ENCODE results near the gene ADAMTS16.

ADAMTS16 gene

DNA sequence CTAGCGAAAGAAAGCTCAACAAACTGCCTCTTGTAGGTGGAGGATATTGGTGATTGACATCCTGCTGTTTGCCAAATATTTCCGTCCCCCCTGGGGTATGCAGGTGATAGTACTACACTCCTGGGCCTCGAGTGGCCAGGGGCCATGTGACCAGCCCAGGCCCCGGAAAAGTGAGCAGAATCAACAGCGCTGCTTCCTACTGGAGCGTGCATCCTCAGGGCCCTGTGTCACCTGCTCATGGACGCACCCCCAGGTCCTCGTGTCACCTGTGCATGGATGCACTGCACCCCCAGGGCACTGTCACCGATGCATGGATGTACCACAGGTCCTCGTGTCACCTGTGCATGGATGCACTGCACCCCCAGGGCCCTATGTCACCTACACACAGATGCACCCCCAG lies 43.8 kb downstream of the ADAMTS16 start:
- DNase-seq: no peak

- DNase-seq: no peak
Measured at GRCh38 chr5:5188376-5189050, 48.4 kb downstream of the ADAMTS16 start.

DNA sequence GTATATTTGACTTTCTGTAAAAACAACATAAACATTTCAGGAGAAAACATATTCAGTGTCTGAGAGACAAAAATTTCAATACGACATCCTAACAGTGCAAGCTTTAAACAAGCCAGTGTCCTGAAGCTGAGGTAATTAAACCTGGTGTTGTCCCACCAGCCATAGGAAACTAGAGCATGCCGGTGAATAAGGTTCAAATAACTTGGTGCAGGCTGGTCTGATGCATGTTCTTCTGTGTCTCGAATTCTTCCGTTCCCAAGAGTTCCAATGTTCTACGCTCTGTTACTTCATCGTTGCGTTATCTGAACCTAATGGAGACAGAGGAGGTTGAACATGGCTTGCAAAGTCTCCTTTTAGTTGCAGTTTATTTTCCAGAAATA lies 48.9 kb downstream of the ADAMTS16 start:
- no peak for DNase-seq

GRCh38 chr5:5191906-5192305 lies 51.8 kb downstream of the ADAMTS16 start:
- no peak for DNase-seq

GRCh38 chr5:5192681-5193080 lies 52.6 kb downstream of the ADAMTS16 start:
- DNase-seq: no peak

DNA sequence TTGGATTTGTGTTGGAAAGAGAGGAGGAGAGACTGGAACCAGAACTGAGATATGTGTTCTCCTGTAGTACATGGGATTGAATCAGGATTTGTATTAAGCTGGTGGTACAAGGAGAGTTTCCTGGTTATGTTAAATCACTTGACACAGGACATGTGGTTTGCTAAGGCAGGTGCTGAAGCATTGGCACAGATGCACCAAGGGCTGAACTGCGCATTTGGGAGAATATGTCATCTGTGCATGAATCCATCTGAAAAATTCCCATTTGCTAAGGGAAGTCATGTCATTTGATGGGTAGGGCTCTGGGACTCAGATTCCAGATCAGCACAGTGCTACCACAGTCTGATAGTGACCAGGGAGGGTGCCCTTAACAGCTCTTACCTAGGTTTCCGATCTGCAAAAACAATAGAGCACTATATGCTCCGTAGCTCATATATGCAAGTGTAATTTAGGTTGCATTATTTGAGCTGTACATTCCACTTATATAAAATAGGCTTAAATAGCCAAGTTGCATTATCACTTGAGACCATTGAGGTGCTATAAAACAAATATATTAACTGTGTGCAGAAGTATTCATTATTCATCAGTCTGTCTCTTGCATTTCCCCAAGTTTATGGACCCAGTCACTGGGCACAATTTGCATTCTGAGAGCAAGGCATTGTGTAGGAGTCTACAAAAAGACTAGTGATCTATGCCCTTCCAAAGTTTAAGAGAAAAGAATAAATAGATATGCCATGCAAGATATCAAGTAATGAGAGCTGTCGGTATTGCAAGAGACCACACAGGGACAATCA lies 55.2 kb downstream of the ADAMTS16 start:
- DNase-seq: no peak

DNA sequence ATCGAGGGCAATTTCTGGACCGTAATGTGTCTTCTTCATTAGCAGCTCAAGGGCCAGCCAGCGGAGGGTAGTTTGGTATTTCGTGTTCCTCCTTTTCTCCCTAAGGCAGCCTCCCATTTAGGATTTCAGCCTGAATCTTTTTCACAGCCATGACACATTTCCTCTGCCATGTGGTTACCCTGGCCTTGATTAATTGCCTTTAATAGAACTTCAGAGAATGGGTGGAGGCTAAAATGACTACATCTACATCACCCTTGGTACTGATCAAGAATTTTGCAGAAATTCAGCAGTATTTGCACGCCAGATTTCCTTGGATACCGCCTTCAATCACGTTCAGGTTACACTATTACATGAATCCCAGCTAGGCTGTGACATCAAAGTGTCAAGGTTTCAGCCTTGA lies 58.0 kb downstream of the ADAMTS16 start:
- no peak for DNase-seq

GRCh38 chr5:5198815-5199214 lies 58.7 kb downstream of the ADAMTS16 start:
- DNase-seq: no peak

DNA sequence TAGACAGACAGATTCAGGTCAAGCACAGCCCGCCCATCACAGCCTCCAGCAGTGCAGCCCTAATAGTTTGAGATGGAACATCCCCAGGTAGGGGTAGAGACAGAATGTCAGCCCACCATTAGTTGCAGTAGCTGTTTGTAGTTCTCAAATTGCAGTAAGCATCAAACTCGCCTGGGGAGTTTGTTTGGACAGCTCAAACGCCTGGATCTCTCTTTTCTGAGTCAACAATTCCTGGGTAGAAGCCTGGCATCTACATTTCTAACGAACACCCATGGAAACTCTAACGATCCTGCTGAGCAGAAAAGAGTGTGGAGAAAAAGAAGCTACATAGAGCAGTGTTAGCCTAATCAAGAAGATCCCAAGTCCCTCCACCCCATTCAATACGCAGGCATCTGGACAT lies 59.4 kb downstream of the ADAMTS16 start:
- no peak for DNase-seq

- no peak for DNase-seq
Measured at GRCh38 chr5:5200133-5200532, 60.0 kb downstream of the ADAMTS16 start.

GRCh38 chr5:5202321-5202720 lies 62.2 kb downstream of the ADAMTS16 start:
- no peak for DNase-seq

DNA sequence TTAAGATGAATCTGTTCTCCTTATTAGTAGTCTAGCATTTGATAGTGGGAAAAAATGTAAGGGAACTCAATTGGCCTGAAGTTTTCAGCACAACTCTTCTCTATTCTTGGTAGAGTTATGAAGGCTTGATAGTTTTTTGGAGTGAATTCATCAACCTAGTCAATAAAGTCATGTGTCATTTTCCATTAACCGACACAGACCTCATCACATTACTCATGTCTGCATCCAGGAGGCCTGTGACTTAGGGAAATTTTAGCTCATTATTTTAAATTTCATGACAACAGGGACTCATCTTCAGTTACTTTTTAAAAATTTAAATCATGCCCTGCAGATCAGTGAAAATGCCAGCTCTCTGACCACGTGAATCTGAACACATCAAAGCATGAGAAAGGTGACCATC lies 63.3 kb downstream of the ADAMTS16 start:
- DNase-seq: no peak

GRCh38 chr5:5207828-5208227 lies 67.7 kb downstream of the ADAMTS16 start:
- DNase-seq: no peak

DNA sequence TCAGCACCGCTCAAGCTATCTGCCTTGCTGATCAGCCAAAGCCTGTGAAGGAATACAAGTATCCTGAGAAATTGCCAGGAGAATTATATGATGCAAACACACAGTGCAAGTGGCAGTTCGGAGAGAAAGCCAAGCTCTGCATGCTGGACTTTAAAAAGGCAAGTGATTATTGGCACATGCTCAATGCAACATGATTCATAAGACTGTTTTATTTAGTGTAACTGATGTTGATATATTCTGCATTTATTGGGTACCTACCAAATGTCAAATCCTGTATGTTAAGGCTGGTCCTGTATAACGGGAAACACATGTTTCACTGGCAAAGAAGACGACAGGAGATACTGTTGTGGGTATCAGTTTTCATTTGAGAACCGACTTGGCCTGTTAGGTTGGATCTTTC lies 69.0 kb downstream of the ADAMTS16 start:
- no peak for DNase-seq

GRCh38 chr5:5209510-5210286 lies 69.6 kb downstream of the ADAMTS16 start:
- no peak for DNase-seq

DNA sequence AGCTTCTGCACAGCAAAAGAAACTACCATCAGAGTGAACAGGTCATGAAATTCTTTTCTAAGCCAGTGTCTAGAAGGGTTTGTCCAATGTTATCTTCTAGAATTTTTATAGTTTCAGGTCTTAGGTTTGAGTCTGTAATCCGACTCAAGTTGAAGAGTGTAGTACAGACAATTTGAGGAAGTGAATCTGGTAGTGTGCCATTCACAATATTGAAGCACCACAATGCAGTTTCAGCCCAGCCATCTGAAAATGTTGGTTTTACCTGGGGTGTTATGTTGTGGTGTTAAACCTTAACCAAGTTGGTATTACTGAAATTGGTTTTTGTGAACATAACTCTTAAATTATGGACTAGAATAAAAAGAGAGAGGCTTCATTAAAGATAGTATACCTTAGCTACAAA lies 77.2 kb downstream of the ADAMTS16 start:
- no peak for DNase-seq

DNA sequence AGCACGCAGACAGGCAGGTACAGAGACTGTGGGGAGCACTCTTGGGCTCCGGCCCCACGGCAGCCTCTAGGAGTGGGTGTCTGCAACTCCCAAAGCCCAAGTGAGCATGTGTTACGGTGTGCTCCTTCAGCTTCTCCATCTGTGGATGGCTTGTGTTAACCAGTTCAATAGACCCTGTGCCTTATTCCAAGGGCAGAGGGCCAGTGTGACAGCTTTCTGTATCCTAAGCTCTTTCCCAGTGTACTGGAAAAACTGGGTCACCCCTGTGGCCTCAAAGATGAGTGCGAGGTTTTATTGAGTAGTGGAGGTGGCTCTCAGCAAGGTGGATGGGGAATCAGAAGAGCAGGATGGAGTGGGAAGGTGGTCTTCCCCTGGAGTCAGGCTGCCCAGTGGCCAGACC lies 78.3 kb downstream of the ADAMTS16 start:
- DNase-seq: no peak

DNA sequence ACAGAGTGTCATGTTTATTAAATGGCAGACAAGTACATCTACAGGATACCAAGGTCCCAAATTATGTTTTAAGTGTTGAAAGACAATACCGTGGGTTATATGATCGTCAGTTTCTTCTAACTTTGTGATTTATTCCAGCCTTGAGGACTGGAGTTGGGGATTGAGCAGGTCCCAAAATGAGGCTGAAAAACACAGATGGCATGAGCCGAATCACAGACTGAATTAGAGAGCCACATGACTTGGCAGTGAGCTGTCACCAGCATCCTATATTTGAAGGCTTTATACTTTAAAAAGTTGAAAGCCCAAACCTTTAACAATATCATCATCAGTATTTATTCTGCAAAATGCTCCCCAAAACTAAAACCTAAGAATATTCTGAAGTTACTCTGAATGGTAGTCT lies 79.4 kb downstream of the ADAMTS16 start:
- DNase-seq: no peak

GRCh38 chr5:5220901-5221631 lies 80.9 kb downstream of the ADAMTS16 start:
- DNase-seq: no peak

DNA sequence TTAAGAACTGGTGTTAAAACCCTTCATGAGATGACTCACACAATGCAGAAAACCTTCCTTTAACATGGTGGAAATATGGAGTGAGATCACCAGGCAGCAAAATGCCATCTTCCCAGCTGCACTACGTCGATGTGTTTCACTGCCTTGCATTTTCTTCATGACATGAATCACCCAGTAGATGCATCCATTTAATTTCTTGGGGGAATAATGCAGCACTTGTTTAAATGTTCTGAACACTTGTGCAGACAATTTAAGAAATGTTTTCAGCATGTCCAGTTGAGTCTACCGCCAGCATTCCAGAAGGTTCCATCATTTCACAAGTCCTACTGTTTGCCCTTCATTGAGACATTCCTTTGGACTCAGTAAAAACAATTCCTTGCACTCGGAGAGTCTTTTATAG lies 81.6 kb downstream of the ADAMTS16 start:
- no peak for DNase-seq

DNA sequence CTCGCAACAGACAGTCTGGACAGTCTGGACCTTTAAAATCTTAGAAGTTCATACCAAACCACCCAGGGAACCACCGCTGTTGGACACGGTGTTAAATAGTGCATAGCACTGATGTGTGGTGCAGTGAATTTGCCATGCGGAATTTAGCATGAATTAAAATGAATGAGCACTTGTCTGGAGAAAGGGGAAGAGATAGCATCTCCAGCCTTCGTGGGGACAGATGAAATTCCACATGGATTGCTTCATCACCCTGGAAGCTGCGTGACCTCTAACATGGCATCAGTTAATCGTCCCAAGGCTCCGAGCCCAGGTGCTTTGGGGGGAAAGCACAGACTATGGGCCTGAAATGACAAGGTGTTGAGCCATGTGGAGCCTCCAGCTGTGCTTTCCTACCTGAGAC lies 91.4 kb downstream of the ADAMTS16 start:
- no peak for DNase-seq

DNA sequence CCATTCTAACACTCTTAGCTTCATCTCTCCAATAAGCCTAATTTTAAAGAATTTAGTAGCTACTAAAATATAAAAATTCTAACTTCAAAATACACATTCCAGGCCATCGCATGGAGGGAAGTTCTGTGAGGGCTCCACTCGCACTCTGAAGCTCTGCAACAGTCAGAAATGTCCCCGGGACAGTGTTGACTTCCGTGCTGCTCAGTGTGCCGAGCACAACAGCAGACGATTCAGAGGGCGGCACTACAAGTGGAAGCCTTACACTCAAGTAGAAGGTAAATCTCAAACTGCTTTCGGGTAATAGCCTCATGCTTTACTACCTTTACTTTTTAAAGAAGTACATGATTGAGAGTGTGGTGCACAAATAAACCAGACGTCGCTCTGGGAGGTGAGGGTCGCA lies 94.8 kb downstream of the ADAMTS16 start:
- DNase-seq: no peak

DNA sequence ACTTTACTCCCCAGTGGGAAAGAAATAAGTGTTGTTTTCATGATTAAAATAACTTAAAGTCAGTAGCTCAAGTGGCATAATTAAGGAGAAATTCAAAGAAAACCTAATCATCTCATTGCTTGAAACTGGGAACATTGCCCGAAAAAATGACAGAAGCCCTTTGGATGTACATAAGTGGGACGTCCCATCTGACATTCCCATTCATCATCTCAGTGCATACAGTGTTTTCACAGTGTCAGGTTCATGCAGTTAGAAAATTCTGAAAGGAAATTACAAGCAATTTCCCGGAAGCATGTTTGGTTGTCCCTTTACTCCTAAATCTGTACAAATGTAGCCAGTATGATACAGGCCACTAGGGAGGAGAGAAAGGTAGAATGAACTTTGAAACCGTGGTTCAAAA lies 95.6 kb downstream of the ADAMTS16 start:
- DNase-seq: no peak

Measured in NCI-H2227 treated with DMSO at 0.1 percent for 48 hours (cell line).